ENCODE data around the gene CLBA1.

DNA sequence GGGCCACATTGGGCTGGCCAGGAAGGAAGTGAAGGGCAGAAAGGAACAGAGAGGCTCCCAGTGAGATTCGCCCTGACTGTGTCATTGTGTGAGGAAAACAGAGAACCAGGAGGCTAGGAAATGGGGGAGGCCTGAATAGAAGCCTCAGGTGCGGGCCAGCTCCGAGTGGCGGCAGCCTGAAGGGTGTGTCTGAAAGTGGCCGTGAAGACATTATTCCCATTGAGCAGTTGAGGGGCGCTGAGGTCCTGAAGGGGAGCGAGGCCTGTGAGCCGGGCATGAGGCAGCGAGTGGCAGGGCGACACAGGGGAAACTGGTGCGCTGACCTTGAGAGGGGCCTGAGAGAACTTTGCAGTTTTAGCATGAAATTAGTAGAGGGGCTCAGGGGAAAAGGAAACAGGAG is 6.9 kb downstream of the CLBA1 start:
- TF ChIP-seq YY1 (IDR thresholded peaks at IDR 0.05; ENCODE audit: insufficient read depth, insufficient read length) (no peak), SUZ12 (IDR thresholded peaks at IDR 0.05; ENCODE audit: extremely low read depth, insufficient read depth, insufficient read length) (no peak)

Data from NT2/D1 (cell line).